ENCODE measurements around the gene TYSND1.

Gene TYSND1

DNA sequence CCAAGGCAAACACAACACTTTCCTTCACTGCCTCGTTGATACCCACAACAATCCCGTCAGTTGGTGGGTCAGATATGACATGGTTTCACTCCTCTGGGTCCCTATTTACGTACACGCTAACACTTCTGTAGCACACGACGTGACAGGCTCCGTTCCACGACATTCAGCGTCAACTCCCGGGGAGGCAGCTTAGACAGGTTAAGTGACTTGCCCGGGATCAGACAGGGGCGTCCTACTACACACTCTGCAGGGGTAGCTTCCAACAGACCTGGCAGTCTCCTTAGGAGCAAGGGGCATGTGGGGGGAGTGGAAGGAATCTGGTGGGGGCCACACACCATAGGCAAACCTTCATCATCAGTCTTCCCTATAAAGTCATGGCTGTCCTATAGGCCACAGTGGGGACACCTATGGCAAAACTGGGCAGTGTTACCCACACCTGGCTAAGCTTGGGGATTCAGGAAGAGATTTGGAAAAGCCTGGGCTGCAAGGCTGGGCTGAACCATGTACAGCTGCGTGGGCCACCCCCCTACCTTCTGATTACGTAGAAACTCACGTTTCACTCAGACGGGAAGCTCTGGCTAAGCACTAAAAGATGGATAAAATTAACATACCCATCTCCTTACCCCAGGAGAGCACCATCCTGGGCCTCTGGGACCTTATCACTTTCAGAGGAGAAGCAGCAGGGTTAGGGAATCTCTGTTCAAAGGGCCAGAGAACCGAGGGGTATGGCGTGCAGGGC, 2.0 kb downstream of the TYSND1 start:
- TF ChIP-seq, protein P1, sequence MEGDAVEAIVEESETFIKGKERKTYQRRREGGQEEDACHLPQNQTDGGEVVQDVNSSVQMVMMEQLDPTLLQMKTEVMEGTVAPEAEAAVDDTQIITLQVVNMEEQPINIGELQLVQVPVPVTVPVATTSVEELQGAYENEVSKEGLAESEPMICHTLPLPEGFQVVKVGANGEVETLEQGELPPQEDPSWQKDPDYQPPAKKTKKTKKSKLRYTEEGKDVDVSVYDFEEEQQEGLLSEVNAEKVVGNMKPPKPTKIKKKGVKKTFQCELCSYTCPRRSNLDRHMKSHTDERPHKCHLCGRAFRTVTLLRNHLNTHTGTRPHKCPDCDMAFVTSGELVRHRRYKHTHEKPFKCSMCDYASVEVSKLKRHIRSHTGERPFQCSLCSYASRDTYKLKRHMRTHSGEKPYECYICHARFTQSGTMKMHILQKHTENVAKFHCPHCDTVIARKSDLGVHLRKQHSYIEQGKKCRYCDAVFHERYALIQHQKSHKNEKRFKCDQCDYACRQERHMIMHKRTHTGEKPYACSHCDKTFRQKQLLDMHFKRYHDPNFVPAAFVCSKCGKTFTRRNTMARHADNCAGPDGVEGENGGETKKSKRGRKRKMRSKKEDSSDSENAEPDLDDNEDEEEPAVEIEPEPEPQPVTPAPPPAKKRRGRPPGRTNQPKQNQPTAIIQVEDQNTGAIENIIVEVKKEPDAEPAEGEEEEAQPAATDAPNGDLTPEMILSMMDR (IDR thresholded peaks at IDR 0.05; ENCODE audit: borderline replicate concordance, control extremely low read depth, extremely low read depth, insufficient read depth, missing control alignments), result no peak
- in situ Hi-C loops (cut with MboI; ENCODE audit: low sequenced_read_pairs, unreplicated experiment), result no loop called here
- DNase-seq (ENCODE audit: low spot score), result peak; percentile 15

DNA sequence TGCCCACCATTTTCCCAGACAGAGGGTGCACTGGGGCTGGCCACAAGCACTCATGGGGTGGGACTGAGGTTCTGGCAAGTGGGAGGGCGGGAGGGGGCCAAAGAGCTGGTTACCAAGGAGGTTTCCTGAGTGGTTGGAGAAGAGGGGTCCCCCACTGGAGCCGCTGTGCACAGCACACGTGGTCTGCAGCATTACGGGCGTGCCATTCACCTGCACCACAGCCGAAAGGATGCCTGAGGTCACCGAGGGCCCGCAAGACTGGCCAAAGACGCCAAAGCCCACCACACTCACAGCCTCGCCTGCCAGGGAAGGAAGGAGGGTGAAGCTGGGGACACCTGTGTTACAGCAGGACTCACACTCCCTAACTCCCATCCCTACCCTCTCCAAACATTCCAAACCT, 3.9 kb downstream of the TYSND1 start:
- TF ChIP-seq, protein P1 (IDR thresholded peaks at IDR 0.05; ENCODE audit: borderline replicate concordance, control extremely low read depth, extremely low read depth, insufficient read depth, missing control alignments), result no peak
- in situ Hi-C loops (cut with MboI; ENCODE audit: low sequenced_read_pairs, unreplicated experiment), result no loop called here
- no peak for DNase-seq (ENCODE audit: low spot score)

DNA sequence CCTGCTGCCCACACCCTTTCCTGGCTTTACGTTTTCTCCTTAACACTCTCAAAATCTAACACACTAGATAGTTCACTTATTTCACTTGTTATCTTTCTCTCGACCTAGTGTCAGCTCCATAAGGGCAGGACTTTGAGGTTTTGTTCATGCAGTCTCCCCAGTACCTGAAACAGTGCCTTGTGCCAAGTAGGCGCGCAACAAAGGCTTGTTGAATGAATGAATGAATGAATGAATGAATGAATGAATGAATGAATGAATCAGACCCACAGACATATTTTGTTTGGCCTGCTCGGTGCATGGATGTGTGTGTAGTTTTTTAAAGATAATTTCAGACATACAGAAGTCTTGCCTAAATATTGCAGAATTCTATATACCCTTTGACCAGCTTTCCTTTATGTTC, 6.2 kb downstream of the TYSND1 start:
- in situ Hi-C loops (cut with MboI; ENCODE audit: low sequenced_read_pairs, unreplicated experiment), result no loop called here
- no peak for DNase-seq (ENCODE audit: low spot score)
- TF ChIP-seq, protein P1 (IDR thresholded peaks at IDR 0.05; ENCODE audit: borderline replicate concordance, control extremely low read depth, extremely low read depth, insufficient read depth, missing control alignments), result no peak

DNA sequence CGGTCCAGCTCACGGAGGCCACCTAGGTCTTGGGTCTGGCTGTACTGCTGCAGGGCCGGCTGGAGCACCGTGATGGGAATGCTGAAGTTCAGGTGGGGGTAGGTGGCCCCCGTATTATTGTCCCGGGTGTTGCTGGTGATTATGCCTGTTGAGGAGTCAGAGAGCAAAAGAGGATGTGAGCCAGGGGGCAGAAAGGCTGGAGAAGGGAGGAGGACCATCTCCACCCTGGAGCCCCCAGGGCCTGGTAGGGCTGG, 6.6 kb downstream of the TYSND1 start:
- peak; percentile 23 for DNase-seq (ENCODE audit: low spot score)
- TF ChIP-seq, protein P1 (IDR thresholded peaks at IDR 0.05; ENCODE audit: borderline replicate concordance, control extremely low read depth, extremely low read depth, insufficient read depth, missing control alignments), result no peak
- in situ Hi-C loops (cut with MboI; ENCODE audit: low sequenced_read_pairs, unreplicated experiment), result no loop called here

DNA sequence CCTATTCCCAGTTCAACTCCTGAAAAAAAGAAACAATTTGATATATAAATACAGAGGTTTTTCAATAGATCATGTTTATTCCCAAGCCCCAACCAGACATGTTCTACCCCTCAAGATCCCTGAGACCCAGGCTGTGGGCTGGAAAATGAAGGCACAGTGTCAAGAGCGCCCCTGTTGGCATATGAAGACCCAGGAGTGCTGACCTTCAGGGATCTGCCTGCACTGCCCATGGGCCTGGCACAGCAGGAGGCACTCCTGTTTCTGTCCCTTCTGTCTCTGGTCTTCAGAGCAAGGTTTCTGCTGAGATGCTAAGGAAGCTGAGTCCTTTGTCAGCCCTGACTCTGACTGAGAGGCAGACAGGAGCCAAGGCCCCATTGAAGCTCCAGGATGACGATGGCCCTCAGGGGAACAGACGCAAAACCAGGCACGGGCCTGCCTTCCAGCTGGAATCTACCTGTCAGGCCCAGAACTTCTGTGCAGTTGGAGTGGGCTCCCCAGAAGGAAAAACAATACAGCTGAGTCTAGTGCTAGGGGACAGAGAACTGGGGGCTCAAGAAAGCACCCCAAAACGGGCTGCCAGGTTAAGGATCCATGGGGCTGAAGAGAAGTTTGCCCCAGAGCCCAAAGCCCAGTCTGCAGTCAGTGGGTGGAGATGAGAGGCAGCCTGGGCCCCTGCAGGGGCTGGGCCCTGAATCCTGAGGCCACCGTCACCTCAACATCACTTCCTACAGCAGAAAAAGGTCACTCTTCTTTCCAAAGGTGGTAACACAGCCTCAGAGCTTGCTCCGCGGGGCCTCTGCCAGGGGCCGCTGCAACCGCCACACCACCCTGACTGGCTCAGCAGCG, 7.1 kb downstream of the TYSND1 start:
- TF ChIP-seq, protein P1 (IDR thresholded peaks at IDR 0.05; ENCODE audit: borderline replicate concordance, control extremely low read depth, extremely low read depth, insufficient read depth, missing control alignments), result no peak
- in situ Hi-C loops (cut with MboI; ENCODE audit: low sequenced_read_pairs, unreplicated experiment), result no loop called here
- no peak for DNase-seq (ENCODE audit: low spot score)

DNA sequence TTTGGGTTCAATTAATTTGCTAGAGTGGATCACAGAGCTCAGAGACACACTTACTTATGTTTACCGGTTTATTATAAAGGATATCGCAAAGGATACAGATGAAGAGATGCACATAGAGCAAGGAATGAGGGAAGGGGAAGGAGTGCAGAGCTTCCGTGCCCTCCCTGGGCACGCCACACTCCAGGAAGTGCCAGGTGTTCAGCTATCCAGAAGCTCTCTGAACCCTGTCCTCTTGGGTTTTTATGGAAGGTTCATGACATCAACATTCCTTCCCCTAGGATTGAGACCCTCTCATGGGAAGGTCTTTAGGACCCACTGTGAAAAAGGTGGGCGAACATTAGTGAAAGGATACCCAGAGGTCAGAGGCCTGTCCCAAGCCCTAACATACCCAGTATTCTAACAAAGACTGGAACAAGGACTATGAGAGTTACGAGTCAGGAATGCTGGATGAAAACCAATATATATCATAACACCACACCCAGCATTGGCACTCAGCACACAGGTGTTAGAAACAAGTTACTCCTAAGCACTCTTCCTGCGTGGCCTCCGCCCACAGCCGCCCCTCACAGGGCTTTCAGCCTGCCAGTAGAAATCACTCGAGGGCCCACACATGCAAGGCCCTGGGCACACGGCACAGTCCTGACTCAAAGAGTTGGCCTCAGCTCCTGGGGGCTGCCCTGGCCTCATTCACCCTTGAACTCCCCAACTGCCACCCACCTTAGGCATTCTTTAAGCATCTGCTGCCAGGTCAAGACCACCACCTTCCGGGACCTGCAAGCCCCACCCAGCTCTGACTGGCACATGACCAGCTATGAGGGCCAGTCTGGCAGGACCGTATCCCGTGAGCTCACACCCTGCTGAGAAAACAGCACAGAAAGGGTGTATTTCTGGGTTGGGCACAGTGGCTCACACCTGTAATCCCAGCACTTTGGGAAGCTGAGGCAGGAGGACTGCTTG, 8.3 kb downstream of the TYSND1 start:
- in situ Hi-C loops (cut with MboI; ENCODE audit: low sequenced_read_pairs, unreplicated experiment), result no loop called here
- TF ChIP-seq, protein P1 (IDR thresholded peaks at IDR 0.05; ENCODE audit: borderline replicate concordance, control extremely low read depth, extremely low read depth, insufficient read depth, missing control alignments), result no peak

More for the DNA sequence above, 8.3 kb downstream of the TYSND1 start:
- DNase-seq (ENCODE audit: low spot score), result peak; percentile 6
